Renal cortical epithelial cell (primary cell): ENCODE measurements around the gene OSM. TPM values are rescaled to one million over a fixed set of nuclear protein-coding genes. Genes with fewer than 3 reads are reported as not detected.

Experiments used
- DNase-seq: peaks from one replicate; pipeline ENCODE4 v3.0.0-alpha.2; 2011; ENCODE audit warnings: low read depth
- total RNA-seq: library from RNA; depleted of rRNA; stranded (reverse); fragments of >200 nt; gene quantifications from 2 replicates; pipeline ENCODE4 v1.2.3, GENCODE V29; 2014

OSM gene
- total RNA-seq, 1 donor from 2014 or later, result not detected

DNA sequence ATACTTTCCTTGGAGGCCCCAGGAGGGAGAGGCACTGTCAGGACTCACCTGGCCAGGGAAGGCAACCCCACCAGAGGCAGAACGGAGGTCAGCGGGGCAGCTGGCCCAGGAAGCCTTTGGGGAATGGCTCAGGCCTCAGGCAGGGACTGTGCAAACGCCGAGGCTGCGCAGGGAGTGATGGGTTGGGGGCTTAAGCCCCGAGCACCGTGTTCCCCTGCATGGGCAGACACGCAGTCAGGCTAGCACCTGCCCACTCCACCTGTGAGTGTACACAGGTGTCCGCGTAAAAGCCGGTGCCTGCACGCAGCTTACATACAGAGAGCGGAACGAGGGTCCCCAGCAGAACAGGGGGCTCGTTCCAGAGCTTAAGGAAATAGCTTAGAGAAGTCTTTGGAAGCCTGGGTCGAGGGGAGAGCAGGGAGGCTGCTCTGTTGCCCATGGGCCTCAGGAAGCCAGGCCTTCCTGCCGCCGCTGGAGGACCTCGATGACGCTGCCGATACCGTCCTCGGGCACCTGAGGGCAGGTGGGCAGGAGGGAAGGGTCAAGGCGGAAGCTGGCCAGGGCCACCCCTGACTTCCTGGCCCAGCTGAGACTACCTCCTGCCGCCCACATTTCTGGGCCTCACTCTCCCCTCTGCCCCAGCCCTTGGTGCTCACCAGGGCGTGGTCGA lies 18.7 kb upstream of the OSM start:
- no peak for DNase-seq

DNA sequence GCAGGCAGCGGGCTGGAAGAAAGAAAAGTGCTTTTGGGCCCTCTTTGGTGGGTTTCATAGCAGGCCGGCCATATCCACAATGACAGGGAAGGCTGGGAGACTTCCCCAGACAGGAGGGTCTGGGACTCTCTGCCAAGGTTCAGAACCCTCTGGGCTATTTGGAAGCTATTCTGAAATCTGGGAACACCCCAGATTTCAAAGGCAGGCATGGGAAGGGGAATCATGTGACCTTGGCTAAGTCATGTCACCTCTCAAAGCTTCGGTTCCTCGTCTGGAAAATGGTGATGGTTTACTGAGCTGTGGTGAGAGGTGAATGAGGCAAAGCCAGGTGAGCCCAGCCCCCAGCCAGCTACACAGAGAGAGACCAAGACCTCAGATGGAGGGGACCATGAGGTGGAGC lies 18.0 kb upstream of the OSM start:
- no peak for DNase-seq

DNA sequence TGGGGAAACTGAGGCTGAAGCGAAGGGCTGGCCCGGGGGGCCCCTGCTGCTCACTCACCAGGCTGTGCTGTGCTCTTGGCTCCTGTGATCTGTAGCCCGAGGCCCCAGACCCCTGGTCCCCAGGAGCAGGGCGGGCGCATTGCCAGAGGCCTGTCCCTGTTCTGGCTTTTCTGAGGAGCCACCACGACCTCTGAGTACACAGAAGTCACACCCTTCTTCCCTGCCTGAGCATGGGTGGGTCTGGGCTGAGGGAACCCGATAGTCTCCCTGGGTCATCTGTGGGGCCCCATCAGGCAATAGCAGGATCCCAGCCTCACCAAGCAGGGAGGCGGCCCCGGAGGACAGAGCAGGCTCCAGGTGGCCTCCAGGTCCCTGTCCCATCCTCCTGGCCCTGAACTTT lies 17.5 kb upstream of the OSM start:
- DNase-seq, result no peak

DNA sequence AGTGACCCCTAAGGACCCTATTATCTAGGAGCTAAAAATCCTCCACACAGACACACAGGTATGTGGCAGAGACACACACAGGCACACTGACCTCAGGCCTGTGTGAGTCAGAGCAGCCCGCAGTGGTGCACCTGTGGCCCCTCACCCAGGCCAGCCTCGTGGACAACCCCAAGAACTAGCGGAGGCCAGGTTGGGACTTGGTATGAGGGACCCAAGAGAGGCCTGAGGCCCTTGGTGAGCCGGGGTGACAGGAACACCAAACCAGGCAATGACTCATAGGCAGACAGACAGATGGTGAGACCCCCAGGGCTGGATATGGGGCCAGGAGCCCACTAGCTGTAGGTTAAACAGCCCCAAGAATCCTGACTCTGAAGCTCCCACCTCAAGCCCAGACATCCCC lies 16.7 kb upstream of the OSM start:
- DNase-seq, result no peak

DNA sequence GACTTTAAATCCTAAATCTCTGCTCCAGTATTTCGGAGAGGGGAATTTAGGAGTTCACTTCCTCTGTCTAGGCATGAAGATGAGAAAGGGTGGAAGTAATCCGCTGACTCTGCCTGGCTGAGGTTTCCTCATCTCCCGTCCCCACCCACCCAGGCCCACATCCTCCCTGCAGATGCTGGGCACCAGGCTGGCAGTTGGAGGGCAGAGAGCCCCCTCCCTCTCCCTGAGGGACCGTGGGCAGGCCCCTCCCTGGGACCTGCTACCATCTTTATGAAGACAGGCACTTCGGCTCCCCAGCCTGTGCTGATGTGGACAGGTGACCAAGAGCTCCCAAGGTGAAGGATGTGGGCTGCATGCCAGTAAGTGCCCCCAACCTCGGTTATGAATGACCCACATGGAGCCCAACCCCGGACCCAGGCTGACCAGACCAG lies 16.0 kb upstream of the OSM start:
- no peak for DNase-seq

DNA sequence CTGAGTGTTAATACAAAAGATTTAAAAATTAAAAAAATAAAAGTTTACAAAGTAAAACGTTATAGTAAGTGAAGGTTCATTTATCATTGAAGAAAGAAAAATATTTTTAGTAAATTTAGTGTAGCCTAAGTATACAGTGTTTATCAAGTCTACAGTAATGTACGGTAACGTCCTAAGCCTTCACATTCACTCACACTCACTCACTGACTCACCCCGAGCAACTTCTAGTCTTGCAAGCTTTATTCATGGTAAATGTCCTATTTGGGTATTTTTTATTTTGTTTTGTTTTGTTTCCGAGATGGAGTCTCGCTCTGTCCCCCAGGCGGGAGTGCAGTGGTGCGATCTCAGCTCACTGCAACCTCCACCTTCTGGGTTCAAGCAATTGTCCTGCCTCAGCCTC lies 13.9 kb upstream of the OSM start:
- no peak for DNase-seq

DNA sequence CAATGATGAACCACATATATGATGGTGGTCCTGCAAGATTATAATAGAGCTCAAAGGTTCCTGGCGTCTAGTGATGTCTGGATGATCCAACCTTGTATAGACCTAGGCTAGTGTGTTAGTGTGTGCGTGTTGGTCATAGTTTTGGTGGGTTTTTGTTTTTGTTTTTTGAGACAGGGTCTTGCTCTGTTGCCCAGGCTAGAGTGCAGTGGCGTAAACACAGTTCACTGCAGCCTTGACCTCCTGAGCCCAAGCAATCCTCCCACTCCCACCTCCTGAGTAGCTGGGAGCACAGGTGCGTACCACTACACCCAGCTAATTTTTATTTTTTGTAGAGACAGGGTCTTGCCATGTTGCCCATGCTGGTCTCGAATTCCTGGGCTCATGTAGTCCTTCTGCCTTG lies 13.3 kb upstream of the OSM start:
- no peak for DNase-seq

DNA sequence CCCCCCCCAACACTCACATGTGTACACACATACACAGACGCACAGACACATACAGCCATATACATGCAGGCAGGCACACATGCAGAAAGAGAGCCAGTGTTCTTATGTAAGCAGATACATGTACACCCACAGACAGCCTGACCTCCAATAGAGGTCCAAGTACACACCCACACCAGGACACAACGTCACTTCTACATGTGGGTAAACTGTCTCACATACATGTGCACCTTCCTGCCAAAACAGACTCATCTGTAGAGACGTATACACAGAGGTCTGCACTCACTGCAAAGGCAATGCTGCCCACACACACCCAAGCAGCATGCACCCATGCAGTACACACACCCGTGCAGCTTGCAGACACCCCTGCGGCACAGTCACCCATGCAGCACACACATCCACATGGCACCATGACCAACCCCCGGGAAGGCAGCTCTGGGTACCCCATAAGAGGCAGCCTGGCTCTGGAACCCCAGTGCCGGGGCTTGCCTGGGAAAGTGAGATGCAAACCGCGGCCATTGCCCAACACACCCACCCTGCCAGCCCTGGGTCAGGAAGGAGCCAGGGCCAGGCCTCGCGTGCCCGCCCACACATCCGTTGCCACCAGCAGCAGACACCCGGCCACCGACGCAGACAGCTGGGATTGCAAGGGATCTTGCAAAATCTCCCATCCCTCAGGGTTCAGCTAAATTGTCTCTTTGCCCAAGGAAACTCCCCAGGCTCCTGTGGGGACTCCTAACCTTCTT lies 12.6 kb upstream of the OSM start:
- DNase-seq, result no peak

DNA sequence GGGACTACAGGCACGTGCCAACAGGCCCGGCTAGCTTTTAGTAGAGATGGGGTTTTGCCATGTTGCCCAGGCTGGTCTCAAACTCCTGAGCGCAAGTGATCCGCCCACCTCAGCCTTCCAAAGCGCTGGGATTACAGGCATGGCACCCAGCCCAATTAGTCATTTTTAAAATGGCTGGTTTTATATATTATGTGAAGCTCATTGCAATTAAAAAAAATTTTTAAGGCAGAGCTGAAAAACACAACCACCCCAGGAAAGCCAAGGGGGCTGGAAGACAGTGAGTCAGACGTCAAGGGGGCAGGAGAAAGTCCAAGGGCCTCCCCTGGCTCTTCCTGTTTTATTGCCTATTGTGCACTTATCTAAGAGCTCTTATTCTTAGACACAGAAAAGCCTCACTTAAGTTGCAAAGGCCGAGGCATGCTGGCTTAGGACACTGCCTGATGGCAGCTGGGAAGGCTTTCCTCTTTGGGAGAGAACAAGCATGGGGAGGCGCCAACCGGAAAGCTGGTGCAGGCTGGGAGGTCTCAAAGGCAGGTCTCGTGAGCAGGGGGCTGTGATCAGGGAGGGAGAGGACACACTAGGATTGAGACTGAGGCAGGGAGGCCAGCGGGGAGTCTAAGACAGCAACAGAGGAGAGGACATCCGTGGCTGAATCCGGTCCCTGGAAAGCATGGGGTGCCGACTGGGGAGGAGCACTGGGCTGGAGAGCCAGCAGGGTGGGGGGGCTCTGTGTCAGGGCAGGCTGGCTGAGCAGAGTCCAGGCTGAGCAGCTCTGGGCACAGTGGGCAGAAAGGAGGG lies 11.1 kb upstream of the OSM start:
- peak; percentile 61 for DNase-seq

DNA sequence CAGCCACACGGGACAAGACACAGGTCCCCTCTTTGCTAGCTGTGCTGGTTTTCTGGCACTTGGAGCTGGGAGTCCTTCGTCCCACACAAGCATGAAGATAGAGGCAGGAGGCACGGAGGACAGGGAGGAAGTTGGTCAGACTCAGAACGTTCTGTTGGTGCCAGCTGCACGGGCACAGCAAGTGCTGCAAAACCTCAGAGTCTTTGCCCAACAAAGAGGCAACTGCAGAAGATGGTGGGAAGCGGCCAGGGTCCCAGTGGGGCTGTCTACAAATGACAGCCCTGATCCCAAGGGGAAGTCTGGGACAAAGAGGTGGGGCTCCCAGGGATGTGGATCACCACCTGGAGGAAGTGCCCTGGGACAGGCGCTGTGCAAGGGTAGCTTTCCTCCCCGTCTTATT lies 9.4 kb upstream of the OSM start:
- DNase-seq, result no peak

DNA sequence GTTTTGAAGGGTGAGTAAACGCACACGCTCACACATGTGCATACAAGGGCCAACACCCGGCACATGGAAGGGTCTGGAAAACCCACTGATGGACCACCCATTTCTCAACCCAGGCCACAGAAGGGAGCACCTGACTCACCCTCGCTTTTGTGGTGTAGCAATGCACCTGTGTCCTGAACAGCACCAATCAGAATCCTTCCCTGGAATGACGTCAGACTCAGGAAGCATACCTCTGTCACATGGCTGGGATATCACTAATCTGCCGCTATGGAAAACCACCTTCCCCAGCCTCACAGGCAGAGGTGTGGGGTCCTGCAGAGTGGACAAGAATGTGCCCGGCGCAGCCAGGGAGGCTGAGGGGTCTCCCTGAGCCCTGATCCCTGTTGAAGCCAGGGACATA lies 9.0 kb upstream of the OSM start:
- no peak for DNase-seq

DNA sequence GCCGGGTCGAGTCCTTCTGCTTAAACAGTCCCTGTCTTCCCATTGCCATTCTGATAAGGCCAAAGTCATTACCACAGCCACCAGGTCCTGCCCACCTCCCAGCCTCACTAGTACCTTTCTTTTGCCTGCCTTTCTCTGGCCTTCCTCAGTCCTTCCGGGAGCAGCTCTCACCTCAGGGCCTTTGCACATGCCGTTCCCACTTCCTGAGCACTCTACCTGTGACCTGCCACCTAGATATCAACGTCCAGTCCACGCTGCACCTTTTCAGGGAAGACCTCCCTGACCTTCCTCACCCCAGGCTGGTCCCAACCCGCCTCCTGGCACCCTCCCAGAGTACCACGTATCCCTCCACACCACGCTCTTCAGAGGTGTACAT lies 7.8 kb upstream of the OSM start:
- DNase-seq, result no peak

DNA sequence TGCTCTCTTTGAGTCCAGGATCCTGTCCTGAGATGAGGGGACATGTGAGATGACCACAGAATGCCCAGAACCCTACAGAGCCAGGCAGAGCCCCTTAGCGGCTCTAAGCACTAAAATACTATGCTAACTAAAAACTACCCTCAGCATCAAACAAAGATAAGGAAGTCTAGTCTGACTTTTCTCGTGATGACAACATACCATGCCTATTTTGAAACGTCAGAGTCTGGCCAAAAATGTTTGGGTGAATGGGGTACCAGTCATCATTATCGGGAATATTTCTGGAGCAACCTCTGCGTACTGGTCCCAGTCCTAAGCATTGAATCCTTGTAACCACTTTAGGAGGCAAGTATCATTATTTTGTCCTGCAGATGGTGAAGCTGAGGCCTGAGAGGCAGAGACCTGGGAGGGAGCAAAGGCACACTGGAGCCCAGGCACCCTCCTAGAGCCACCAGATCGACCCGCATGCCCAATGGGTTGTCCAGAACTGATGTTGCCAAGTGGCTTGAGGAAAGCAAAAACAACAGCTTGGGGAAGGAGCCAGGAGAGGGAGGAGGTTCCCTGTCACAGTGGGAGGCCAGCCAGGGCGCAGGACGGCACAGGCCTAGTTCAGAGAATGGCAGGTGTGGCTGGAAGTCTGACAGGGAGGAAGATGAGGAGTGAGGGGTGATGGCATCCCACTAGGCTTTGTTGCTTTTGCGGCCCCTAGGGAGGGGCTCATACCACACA lies 7.2 kb upstream of the OSM start:
- DNase-seq, result no peak

DNA sequence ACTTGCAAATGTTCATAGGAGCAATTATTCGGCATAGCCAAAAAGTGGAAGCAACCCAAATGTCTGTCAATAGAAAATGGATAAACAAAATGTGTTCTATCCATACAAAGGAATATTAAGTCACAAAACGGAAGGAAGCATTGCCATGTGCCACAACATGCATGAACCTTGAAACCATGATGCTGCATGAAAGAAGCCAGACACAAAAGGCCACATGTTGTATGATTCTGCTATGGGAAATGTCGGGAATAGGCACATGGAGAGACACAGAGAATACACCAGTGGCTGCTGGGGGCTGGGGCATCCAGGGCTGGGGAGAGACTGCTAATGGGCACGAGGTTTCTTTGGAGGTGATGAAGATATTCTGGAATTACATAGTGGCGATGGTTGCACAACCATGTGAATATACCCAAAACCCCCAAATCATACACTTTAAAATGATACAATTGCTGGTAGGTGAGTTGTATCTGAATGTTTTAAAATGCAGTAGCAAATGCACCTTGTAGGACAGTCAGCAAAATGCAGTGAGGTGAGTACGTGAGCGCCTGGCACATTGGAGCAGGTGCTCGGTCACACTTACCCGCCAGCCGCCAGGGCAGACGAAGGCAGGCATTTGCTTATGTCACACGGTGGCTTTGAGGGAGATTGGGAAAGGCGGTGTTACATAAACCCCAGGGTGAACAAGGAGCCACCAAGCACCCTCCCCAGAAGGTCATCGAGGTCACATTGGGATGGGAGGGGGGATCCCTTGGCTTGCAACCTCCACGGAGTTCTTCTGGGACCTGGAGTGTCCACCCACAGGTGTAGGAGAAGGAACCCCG lies 6.3 kb upstream of the OSM start:
- DNase-seq, result no peak

DNA sequence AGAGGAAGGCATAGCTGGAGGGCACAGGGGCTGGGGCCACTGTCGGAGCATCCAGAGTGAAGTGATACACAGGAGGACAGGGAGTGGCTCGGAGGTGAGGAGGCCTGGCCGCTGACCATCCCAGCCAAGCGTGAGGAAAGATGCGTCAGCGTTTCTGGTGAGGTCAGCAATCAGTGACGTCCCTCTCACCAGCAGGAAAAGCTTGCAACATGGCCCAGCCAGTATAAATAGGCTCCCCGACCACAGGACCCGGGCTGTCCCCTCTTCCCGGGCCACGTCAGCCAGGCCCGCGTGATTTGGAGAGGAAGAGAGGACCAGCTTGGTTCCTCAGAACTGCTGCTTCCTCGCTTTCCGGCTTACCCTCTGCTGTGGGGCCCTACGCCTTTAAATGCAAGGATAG lies 4.2 kb upstream of the OSM start:
- peak; percentile 72 for DNase-seq

DNA sequence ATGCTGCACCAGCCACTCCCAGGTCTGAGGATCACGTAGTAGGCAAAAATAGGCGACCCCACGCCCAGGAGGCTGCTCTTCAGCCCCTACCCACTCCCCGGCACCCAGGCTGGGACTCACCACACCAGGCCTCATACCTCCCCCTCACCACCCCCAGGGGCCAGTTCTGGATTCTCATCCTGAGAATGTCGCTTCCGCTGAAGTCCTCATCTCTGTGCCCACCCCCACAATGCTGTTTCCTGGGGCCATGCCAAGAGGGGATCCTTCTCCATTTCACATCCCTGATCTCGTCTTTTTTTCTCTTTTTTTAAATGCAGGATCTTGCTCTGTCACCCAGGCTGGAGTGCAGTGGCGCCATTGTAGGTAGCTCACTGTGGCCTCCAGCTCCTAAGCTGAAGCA lies 1.7 kb upstream of the OSM start:
- no peak for DNase-seq

DNA sequence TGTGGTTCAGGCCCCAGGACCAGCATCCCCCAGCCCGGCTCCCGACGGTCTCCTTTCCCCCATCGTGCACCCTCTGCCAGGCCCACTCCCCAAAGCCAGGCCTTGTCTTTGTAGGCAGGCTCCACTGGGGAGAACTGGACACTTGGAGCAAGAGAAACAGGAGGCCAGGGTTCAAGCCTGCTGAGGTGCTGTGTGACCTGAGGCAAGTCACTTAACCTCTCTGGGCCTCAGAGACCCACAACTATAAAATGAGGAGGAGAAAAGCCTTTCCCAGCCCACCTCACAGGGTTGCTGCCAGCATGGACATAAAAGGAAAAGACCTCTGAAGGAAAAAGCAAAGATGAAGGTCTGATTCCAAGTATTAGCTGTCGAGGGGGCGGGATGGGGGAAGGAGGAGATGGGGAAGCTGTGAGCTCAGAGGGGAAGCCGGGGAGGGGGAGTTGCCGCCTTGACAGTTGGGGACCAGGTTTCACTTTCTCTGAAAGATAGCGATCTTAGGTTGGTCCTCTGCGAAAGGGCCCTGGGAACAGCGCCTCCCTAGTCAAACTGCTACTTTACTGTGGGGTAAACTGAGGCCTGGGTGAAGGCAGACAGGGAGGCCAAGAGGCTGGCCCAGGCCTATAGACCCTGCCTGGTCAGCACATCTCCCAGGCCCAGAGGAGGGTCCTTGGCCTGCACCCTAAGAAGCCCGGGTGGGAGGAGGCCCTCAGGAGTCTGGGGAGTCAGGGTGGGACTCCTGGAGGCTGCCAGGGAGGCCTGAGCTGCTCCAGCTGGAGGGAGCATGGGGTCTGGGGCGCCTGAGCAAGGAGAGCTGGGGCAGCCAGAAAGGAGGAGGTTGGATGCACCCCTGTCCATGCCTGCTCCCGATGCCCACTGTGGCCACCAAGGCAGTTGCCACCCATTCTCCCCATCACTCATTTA lies 991 bp upstream of the OSM start:
- no peak for DNase-seq

DNA sequence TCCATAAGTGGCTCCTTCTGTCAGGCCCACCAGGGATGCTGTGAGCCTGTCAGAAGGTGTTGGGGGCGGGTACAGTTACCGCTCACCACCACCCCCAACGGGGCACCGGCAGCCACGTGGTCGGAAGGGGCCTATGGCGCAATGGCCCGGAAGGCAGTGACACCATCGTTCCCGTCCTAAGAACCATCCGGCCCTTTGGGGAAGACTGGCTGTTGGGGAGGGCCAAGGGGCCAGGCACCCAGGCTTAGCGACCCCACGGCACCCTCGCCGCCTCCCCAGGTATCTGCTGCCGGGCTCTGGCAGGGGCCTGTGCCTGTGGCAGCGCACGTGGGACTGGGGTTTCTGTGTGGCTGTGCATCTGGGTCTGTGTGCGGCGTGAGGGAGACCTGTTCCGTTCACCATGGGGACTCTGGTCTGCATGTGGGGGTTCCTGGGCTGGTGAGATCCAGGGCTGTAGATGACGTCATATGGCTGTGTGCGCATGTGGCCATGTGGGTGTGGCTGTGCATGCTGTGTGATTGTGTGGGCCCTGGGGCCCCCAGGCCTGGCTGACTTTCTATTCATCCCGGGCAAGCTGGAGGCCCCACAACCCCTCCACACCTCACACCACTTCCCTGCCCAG lies 717 bp downstream of the OSM start:
- DNase-seq, result no peak

DNA sequence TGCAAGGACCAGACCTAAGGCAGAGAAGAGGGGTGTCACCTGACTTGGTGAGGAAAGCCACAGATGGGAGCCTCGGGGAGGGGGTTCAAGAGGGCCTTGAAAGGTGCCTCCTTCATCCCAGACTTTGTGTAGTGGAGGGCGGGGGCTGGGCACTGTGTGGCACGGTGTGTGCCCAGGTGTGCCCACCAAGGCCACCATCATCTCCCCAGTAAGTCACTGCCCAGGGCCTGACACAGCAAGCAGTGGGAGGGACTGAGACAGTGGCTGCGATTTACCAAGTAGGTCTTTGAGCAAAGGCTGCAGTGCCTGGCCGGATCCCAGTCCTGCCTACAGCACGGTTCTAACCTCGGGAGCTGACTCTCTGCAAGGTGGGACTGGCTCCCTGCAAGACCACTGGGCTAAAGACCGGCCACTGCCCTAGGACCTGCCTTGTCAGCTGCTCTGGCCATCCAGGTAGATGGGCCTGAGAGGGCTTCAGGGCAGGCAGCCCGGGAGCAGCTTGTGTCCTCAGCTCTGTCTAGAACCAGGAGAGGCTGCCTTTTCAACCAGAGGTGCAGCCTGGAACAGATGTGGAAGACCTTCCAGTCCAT lies 1.4 kb downstream of the OSM start:
- DNase-seq, result no peak
